ENCODE results near the gene LSM7. TPM values are rescaled to one million over a fixed set of nuclear protein-coding genes. Genes with fewer than 3 reads are reported as not detected.

The LSM7 gene
- polyA plus RNA-seq, 1 donor from 2014 or later = 550 TPM

GRCh38 chr19:2300533-2300932 lies 27.9 kb downstream of the LSM7 start:
- no peaks in the 10 kb centered on the region for H3K9me3 ChIP-seq (ENCODE audit: low read length)
- no peaks in the 10 kb centered on the region for H3K9me2 ChIP-seq (ENCODE audit: insufficient read depth, low read length)
- H3K36me3 ChIP-seq (ENCODE audit: insufficient read depth, low read length) = no peaks in the 10 kb centered on the region
- no peak overlapping the region for H3K27ac ChIP-seq (ENCODE audit: low read length)
- no peak overlapping the region for H3K4me2 ChIP-seq (ENCODE audit: low read length)
- no peak overlapping the region for H2AFZ ChIP-seq (ENCODE audit: low read depth, low read length)
- no peak for TF ChIP-seq EP300 (conservative IDR thresholded peaks at IDR 0.05; ENCODE audit: poor library complexity, severe bottlenecking)
- TF ChIP-seq POLR2AphosphoS5 (IDR thresholded peaks at IDR 0.05) = no peak
- no peak for TF ChIP-seq EZH2 (IDR thresholded peaks at IDR 0.05; ENCODE audit: borderline replicate concordance, insufficient read depth, low read length, poor library complexity, severe bottlenecking)
- TF ChIP-seq TAF1 (IDR thresholded peaks at IDR 0.05; ENCODE audit: low read depth) = no peak
- no peak overlapping the region for H3K4me3 ChIP-seq (ENCODE audit: low read length)
- no peak overlapping the region for H3K9ac ChIP-seq (ENCODE audit: low read length)
- H3K79me2 ChIP-seq (replicated peaks; ENCODE audit: insufficient read depth, low read length) = no peaks in the 10 kb centered on the region
- no peaks in the 10 kb centered on the region for H3K27me3 ChIP-seq (ENCODE audit: insufficient read depth, low read depth, low read length)
- H4K20me1 ChIP-seq (ENCODE audit: insufficient read depth) = no peaks in the 10 kb centered on the region
- H3F3A ChIP-seq (ENCODE audit: insufficient read depth, low read length, poor library complexity, severe bottlenecking) = no peaks in the 10 kb centered on the region

- Histone ChIP-seq H3K4me3 (ENCODE audit: low read length) (no peak overlapping the region), H3K27ac (ENCODE audit: low read length) (no peak overlapping the region), H3K36me3 (ENCODE audit: insufficient read depth, low read length) (no peaks in the 10 kb centered on the region), H3K27me3 (ENCODE audit: insufficient read depth, low read depth, low read length) (peaks cover 13% of the 10 kb centered on the region), H3K4me2 (ENCODE audit: low read length) (no peak overlapping the region), H3F3A (ENCODE audit: insufficient read depth, low read length, poor library complexity, severe bottlenecking) (no peaks in the 10 kb centered on the region), H4K20me1 (ENCODE audit: insufficient read depth) (no peaks in the 10 kb centered on the region), H3K9ac (ENCODE audit: low read length) (no peak overlapping the region), H2AFZ (ENCODE audit: low read depth, low read length) (no peak overlapping the region), H3K9me3 (ENCODE audit: low read length) (no peaks in the 10 kb centered on the region), H3K79me2 (replicated peaks; ENCODE audit: insufficient read depth, low read length) (no peaks in the 10 kb centered on the region), H3K9me2 (ENCODE audit: insufficient read depth, low read length) (no peaks in the 10 kb centered on the region)
- TF ChIP-seq, protein P1, sequence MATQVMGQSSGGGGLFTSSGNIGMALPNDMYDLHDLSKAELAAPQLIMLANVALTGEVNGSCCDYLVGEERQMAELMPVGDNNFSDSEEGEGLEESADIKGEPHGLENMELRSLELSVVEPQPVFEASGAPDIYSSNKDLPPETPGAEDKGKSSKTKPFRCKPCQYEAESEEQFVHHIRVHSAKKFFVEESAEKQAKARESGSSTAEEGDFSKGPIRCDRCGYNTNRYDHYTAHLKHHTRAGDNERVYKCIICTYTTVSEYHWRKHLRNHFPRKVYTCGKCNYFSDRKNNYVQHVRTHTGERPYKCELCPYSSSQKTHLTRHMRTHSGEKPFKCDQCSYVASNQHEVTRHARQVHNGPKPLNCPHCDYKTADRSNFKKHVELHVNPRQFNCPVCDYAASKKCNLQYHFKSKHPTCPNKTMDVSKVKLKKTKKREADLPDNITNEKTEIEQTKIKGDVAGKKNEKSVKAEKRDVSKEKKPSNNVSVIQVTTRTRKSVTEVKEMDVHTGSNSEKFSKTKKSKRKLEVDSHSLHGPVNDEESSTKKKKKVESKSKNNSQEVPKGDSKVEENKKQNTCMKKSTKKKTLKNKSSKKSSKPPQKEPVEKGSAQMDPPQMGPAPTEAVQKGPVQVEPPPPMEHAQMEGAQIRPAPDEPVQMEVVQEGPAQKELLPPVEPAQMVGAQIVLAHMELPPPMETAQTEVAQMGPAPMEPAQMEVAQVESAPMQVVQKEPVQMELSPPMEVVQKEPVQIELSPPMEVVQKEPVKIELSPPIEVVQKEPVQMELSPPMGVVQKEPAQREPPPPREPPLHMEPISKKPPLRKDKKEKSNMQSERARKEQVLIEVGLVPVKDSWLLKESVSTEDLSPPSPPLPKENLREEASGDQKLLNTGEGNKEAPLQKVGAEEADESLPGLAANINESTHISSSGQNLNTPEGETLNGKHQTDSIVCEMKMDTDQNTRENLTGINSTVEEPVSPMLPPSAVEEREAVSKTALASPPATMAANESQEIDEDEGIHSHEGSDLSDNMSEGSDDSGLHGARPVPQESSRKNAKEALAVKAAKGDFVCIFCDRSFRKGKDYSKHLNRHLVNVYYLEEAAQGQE (IDR thresholded peaks at IDR 0.05; ENCODE audit: borderline replicate concordance) = no peak
- TF ChIP-seq SMC3 (conservative IDR thresholded peaks at IDR 0.05; ENCODE audit: poor library complexity) (no peak), EP300 (conservative IDR thresholded peaks at IDR 0.05; ENCODE audit: poor library complexity, severe bottlenecking) (no peak), RAD21 (conservative IDR thresholded peaks at IDR 0.05) (no peak), TAF1 (IDR thresholded peaks at IDR 0.05; ENCODE audit: low read depth) (no peak), CTCF (IDR thresholded peaks at IDR 0.05; ENCODE audit: poor library complexity, severe bottlenecking) (no peak), MXI1 (conservative IDR thresholded peaks at IDR 0.05; ENCODE audit: poor library complexity, severe bottlenecking) (no peak), EZH2 (IDR thresholded peaks at IDR 0.05; ENCODE audit: borderline replicate concordance, insufficient read depth, low read length, poor library complexity, severe bottlenecking) (no peak), POLR2AphosphoS5 (IDR thresholded peaks at IDR 0.05) (no peak)
Observed at GRCh38 chr19:2296141-2296540, 32.2 kb downstream of the LSM7 start.

Measured in neural cell (in vitro differentiated cells).